ENCODE measurements around the gene TAF11.

Gene TAF11, protein sequence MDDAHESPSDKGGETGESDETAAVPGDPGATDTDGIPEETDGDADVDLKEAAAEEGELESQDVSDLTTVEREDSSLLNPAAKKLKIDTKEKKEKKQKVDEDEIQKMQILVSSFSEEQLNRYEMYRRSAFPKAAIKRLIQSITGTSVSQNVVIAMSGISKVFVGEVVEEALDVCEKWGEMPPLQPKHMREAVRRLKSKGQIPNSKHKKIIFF

DNA sequence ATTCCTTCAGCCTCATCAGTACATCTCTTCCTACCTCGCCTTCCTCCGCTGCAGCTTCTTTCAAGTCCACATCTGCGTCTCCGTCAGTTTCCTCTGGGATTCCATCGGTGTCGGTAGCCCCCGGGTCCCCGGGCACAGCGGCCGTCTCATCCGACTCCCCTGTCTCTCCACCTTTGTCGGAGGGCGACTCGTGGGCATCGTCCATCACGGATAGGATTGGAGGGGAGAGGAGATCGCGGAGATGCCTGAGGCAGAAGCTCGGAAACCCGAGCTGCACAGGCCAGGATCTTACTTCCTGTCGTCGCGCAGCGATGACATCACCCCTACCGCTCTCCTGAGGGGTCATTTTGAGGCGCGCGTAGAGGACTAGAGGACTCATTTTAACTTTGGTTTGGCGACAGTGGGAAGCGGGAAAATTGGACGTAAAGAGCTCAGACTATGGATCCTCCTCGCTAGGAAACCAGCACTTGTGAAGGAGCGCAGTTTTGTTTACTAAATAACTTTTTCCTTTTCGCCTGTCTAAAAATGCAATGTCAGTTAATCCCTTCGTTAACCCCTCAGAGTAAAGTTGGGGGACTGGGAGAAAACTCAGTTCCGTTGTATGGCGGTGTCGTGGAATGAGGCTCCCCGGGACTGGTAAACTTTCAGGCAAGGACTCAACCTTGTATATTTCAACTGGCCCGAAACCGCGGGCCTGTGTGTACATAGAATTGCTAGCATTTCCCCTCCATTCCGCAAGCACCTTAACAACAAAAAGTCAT lies at the start of gene TAF11:
TAF11 (minus strand) TSS at position 290 of the 761 bp plus-strand sequence; CDS start at position 205, 85 bp downstream.
- no peak for TF ChIP-seq GATA2 (IDR thresholded peaks at IDR 0.05; ENCODE audit: low read depth, low read length)
- TF ChIP-seq GATA3 (IDR thresholded peaks at IDR 0.05; ENCODE audit: low read depth, low read length), result no peak

DNA sequence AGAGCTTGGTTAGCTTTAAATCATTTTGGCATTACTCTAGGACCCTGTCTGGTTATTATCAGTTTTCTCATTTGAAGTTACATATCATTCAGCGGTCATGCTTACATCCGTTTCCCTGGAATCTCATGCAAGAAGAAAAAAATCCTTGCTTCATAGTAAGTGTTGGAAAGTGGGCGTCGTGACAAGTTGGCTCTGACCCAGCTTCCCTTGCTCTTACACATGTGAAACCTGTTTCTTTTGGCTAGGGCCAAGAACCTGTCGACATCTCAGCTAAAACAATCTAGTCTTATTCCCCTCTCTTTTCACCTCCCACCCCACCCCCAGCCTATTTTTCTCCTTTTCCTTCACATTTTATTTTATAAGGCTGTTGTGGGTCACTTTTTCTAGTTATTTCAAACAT lies 46.7 kb upstream of the TAF11 start:
- TF ChIP-seq GATA2 (IDR thresholded peaks at IDR 0.05; ENCODE audit: low read depth, low read length) (no peak), GATA3 (IDR thresholded peaks at IDR 0.05; ENCODE audit: low read depth, low read length) (no peak)

DNA sequence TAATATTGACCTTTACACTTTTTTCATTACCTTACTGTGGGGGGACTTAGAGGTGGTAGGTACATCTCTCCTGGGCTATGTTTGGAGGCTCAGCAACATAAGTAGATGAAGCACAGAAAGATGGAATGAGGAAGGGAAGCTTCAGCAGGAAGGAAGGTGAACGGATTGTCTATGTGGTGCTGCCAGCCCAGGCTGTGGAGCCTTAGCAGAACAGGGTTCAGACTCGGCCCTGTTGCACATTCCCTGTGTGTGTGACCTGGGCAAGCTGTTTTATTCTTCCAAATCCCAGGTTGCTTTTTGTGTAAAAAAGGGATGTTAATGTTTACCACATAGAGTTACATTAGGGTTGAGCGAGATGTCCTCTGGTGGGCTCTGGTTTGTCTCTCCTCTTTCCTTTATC lies 42.4 kb upstream of the TAF11 start:
- no peak for TF ChIP-seq GATA2 (IDR thresholded peaks at IDR 0.05; ENCODE audit: low read depth, low read length)

DNA sequence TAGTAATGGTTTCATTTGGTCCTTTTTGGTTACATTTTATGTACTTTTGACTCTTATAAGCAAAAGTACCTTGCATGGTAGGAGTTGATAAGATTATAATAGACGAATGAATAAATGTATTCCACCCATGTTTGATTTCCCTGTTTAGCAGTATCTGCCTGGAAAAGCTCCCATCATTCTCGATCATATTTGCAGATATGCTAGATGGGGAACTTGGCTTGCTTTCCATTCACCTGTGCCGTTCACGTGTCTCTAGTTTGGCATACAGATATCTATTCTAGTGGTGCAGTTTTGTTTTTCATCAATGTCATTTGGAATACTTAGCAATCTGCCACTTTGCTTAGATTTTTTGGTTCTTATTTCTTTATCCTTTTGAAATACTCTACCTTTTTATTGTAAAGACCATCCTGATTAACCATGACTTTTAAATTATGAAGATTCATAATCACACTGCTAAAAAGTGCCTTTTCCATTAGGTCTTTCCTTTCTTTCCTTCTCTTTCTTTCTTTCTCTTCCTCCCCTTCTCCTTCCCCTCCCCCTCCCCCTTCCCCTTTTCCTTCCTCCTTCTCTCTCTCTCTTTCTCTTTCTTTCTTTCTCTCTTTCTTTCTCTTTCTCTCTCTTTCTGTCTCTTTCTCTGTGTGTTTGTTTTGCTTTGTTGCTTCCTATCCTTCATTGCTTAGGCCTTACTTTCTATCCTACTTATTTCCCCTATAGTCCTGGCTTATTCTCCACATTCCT lies 41.6 kb upstream of the TAF11 start:
- no peak for TF ChIP-seq GATA2 (IDR thresholded peaks at IDR 0.05; ENCODE audit: low read depth, low read length)
- no peak for TF ChIP-seq GATA3 (IDR thresholded peaks at IDR 0.05; ENCODE audit: low read depth, low read length)

DNA sequence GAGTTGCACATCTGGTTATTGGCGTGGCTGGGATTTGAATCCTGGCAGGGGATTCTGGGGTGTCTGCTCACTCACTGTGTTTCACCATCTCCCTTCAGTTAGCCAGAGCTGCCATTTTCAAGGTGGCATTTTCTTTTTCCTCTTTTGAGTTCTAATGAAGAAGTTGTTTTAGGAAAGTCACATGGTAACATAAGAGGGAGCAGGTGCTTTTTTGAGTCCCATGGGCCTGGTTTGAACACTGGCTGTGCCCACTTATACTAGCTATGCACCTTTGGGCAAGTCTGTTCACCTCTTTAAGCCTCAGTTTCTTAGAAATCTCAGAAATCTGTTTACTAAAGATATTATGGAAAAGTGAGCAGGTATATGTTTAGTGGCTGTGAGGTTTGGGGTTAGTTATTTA lies 40.9 kb upstream of the TAF11 start:
- TF ChIP-seq GATA2 (IDR thresholded peaks at IDR 0.05; ENCODE audit: low read depth, low read length), result no peak
- no peak for TF ChIP-seq GATA3 (IDR thresholded peaks at IDR 0.05; ENCODE audit: low read depth, low read length)

DNA sequence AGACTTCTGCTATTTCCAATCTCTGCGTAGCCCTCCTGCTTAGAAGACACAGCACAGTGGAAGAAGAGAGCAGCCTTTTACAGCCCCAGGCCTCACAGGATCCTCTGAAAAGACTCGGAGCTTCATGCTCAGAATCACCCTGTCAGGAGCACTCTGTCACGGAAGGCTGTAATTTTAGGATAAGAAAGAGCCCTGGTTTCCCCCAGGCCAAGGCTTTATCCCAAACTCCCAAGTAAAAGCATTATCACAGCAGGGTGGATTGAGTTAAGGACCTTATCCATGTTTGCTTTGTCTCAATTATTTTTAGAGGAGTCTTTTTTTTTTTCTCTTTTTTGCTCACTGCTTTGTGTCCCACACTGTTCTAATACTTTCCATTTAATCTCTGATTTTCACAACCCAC lies 40.4 kb upstream of the TAF11 start:
- no peak for TF ChIP-seq GATA2 (IDR thresholded peaks at IDR 0.05; ENCODE audit: low read depth, low read length)
- no peak for TF ChIP-seq GATA3 (IDR thresholded peaks at IDR 0.05; ENCODE audit: low read depth, low read length)

DNA sequence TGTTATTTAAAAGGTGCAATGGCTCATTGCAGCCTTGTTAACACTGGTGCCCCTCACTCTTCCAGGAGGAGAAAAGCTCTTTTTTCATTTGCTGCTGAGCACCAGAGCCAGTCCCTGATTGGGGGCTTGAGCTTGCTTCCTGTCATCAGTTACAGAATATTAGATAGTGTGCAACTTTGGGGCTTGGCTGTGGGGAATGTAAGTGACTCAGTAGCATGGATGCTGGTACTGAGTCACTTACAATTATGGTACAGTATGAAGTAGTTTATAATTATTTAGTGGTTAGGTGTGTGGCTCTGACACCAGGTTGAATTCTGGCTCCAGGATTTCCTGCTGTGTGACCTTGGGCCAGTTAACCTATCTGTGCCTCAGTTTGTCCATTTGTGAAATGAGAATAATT lies 38.8 kb upstream of the TAF11 start:
- TF ChIP-seq GATA3 (IDR thresholded peaks at IDR 0.05; ENCODE audit: low read depth, low read length), result no peak

DNA sequence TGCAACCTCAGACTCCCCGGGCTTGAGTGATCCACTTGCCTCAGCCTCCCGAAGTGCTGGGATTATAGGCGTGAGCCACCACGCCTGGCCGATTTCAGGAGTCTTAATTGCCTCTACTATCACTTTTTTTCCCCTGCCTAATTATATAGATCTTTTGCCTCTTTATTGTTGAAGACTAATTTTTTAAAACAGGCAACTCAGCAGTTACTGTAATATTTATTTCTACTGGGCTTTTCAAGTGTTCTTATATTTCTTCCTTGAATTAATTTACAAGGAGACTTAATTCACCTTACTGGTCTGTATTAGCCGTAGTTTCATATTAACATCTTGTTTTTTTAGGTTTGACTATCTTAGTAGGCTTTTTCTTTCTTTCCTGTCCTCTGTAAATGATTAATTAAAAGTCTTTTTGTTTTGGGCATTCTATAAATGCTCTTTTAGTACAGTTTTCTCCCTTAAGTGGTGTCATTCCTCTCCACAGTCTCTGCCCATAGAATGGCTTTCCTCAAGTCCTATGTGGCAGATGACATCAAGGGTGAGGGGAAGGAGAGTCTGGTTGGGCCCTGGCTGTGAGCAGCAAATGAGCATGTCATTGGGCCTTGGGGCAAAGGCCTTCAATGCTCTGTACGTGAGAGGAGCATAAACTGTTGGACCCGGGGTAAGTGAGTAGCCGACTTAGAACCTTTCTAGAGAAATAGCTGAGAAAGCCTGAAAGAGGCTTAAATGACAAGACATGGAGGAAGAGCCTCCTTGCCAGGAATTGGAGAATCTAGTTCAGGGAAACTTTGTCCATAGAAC lies 37.2 kb upstream of the TAF11 start:
- TF ChIP-seq GATA2 (IDR thresholded peaks at IDR 0.05; ENCODE audit: low read depth, low read length), result no peak
- TF ChIP-seq GATA3 (IDR thresholded peaks at IDR 0.05; ENCODE audit: low read depth, low read length), result no peak

DNA sequence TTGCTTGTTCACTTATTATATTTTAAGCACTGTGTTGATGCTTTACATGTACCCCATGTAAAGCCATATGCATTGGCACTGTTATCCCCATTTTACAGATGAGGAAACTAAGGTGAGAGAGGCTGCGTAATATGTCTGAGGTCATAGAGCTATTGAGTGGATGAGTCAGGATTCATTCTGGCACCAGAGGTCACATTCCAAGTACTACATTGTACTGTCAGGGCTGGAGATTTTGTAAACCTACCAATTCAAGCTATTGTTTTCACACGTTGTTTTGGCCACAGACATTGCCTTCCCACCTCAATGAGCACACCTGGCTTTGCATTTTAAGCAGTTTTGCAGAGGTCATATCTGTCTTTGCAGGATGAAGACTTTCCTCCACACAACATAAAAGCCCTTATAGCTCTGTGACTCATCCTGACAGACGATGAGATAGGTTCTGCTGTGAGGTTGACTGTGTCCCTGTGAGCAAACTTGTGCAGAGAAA lies 34.4 kb upstream of the TAF11 start:
- TF ChIP-seq GATA3 (IDR thresholded peaks at IDR 0.05; ENCODE audit: low read depth, low read length) (no peak), GATA2 (IDR thresholded peaks at IDR 0.05; ENCODE audit: low read depth, low read length) (no peak)

DNA sequence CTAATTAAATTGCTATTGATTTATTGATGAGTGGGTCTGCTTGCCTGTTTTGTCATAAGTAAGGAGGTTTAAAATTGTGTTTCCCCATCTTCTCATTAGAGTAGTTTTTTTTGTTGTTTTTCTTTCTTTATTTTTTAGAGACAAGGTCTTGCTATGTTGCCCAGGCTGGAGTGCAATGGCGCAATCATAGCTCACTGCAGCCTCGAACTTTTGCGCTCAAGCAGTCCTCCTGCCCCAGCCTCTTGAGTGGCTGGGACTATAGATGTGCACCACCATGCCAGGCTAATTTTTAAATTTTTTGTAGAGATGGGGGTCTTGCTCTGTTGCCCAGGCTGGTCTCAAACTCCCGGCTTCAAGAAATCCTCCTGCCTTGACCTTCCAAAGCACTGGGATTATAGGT lies 32.3 kb upstream of the TAF11 start:
- TF ChIP-seq GATA3 (IDR thresholded peaks at IDR 0.05; ENCODE audit: low read depth, low read length) (no peak), GATA2 (IDR thresholded peaks at IDR 0.05; ENCODE audit: low read depth, low read length) (no peak)

DNA sequence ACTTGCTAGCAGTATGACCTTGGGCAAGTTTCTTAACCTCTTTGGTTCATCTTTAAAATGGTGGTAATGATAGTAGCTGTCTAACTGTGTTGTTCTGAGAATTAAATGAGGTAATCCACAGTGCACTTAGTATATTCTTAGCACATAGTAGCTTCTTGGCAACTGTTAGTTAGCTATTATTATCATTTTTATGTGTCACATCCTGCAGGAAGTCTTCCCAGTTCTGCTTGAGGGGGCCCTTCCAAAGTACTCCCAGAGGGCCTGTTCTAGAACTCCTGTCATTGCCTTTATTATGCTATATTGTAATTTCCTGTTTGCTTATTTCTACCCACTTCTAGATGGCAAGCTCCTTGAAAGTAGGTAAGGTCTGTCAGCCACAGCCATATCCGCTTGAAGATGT lies 31.8 kb upstream of the TAF11 start:
- TF ChIP-seq GATA2 (IDR thresholded peaks at IDR 0.05; ENCODE audit: low read depth, low read length) (no peak), GATA3 (IDR thresholded peaks at IDR 0.05; ENCODE audit: low read depth, low read length) (no peak)

DNA sequence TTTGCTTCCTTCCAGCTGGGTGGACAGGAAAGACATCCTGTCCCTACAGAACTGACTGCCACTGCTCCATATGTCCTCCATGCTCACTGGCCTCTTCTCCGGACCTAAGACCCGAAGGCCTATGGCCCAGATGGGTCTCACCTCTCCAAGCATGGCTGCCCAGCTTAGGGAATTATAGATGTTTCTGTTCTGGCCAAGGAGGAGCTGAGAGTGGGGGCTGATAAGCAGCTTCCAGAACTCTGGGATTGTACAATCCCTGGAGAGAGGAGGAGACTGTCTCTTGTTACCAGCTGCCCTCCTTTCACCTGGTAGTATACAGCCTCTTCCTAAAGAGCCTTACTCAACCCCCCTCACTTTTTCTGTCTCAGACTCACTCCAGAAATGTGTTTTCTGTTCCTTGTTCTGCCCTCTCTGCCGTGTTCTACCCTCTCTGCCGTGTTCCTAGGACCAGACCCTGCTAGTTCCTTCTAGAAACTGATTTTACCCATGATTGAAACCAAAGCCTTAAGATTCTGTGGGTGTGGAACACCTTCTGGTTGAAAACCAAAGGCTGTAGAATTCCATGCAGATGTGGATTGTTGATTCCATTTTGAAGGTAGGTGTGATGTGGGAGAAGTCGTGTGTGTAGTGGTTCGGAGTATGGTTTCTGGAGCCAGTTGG lies 29.9 kb upstream of the TAF11 start:
- no peak for TF ChIP-seq GATA2 (IDR thresholded peaks at IDR 0.05; ENCODE audit: low read depth, low read length)
- no peak for TF ChIP-seq GATA3 (IDR thresholded peaks at IDR 0.05; ENCODE audit: low read depth, low read length)

DNA sequence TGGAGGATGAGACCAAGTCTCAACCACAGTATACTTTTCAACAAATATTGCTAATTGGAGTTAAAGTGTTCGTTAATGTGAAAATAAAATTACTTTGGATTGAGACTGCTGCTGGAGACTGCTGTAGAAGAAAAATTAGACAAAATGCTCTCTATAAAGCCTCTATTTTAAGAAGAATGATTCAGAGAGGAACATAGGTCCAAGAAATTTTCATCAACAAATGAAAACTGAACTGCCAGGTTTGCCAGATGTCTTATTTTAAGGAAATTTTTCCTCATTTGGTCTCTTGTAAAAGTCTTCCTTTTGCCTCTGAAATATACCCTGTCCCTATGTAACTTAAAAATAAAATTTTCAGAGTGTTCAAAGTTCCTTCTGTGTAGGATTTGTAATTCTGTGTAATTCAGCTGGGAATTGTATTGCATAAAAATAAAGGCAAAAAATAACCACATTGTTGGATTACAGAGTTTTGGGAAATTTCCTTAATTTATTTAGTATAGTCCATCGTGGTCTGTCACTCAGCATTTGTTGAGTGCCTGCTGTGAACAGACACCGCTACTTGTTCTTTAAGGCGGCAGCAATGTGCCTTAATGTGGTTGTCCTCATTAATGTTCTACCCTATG lies 28.6 kb upstream of the TAF11 start:
- TF ChIP-seq GATA2 (IDR thresholded peaks at IDR 0.05; ENCODE audit: low read depth, low read length), result no peak
- TF ChIP-seq GATA3 (IDR thresholded peaks at IDR 0.05; ENCODE audit: low read depth, low read length), result no peak
